Stimulated activated CD8-positive, alpha-beta memory T cell treated with anti-CD3 and anti-CD28 coated beads, Interleukin-15, amount 100 ng/mL, for 48 hours (primary cell): ENCODE results near the gene RETNLB.

ENCODE experiments used
- DNase-seq, 2 donors: peaks; one replicate each; pipeline ENCODE4 v3.0.0-alpha.2; 2020; ENCODE audit warnings: low read depth in 2 of 2

RETNLB gene, protein sequence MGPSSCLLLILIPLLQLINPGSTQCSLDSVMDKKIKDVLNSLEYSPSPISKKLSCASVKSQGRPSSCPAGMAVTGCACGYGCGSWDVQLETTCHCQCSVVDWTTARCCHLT

DNA sequence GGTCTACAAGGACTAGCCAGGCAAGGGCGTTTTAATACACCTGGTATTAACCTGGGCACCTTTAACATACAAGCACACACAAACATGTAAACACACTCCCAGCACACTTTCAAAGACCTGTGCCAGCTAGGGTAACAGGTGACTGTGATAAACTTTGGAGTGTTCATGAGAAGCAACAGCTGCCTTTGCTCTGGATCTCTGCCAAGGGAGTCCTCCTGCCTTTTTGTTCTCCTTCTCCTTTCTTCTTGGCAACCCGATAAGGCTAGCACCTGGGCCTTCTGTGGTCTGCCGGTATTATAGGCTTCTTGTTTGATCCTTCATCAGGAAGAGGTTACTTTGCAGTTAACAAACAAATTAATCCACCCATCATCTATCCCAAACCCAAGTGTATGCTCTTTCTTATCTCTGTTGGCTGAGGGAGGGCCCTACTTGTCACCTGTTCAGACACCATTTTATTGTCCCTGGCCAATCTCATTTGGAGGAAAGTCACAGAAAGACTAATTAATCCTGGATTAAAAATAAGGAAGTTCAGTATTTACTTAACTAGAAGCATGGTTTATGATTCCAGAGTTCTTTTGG is at the start of gene RETNLB:
Gene RETNLB, minus strand, starts transcription at position 7 of the 579 bp plus-strand sequence. CDS start 225 bp downstream, outside the sequence.
- no peak for DNase-seq

DNA sequence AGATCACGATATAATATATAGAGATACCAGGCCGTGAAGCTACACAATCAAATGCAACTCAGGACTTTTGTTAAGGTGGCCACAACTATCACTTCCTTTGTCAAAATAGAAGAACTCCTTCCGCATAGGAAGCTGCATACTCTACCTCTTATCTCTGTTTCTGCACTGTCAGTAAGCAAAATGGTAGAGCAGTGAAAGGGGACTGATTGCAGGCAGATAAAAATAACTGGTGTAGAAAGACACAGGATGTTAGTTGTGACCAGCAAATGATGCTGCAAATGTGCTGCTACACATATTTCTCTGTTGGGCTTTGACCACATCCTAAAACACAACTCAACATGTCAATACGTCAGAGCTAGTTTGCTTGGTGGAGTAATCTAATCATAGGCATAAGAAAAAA is 49.1 kb upstream of the RETNLB start:
- no peak for DNase-seq

DNA sequence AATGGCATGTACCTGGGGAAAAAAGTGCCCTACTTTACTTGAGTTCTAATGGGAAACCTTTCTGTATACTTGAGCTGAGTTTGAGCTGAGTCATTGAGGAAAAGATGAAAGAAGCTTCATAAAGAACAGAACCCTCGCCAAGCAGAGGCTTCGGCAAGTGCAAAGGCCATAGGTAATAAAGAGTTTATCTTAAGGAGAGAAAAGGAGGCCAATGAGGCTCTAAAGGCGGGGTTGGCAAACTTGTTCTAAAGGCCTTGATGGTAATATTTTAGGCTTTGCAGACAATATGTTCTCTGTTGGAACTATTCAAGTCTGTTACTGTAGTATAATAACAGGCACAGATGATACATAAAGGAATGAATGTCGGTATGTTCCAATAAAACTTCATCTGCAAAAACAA is 47.8 kb upstream of the RETNLB start:
- DNase-seq = no peak

DNA sequence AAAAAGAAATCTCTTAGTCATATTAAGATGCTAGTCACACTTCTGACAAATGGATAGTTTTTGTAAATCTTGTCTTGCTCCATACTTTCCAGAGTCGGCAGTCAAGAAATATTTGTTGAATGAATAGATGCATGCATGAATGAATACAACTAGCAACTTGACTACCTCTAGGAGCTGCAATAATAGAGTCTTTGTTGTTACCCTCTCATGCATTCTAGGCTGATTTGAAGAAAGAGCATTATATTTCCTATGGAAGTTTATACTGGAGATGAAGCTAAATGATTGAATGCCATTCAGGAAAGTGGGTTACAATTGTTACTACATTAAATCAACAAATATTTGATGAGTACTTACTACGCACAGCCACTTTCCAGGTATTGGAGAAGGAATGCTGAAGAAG is 47.2 kb upstream of the RETNLB start:
- DNase-seq = no peak

DNA sequence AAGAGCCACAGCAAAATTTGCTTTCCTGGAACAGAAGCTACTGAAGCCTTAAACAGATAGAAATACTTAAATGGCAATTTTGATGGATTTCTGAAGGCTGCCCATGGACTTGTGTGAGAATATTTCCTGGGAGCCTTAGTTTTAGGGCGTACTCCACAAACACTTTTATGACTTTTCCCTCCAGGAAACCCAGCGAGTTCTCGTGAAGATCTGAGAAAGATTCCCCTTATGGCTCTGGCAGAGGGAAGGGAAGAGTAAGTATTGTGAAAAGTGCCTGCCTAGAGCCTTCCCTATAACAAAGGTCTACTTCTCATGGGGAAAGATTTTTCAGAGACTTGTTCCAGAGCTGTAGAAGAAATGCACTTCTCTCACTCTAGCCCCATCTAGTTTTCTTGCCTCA is 34.3 kb upstream of the RETNLB start:
- no peak for DNase-seq

DNA sequence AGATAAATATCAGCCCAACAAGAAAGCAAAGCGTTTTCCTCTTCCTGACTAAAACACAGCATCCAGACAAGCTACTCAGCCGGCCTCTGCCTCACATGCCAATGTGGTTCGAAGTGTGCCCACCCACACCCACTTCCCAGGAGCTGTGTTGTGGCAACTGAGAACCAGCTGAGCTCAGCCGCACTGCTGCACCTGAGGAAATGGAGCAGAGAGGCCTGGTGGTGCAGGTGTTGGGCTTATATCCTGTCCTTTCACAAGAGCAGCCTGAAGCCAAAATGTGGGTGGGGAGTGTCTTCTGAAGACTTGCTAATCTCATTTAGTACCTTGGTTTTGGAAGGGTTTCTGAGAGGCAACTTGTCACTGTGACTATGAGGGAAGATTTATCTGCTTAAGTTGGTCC is 23.0 kb upstream of the RETNLB start:
- DNase-seq = no peak

DNA sequence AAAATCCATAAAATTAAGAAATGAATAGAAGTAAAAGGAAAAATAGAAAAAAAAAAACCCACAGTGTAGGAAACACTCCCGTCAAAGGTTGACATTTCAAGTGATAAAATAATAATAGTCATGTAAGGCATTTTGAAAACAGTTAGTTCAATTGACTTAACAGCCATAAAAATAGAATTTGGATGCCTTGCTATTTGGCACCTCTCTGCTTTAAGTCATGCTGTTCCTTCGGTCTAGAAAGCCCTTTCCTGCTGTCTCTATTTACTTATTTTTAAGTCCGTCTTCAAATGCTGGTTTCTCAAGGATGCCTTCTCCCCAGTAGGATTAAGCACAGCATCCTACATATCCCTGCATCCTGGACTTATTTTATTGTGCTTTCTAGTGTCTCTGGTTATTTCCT is 22.3 kb upstream of the RETNLB start:
- DNase-seq = no peak

DNA sequence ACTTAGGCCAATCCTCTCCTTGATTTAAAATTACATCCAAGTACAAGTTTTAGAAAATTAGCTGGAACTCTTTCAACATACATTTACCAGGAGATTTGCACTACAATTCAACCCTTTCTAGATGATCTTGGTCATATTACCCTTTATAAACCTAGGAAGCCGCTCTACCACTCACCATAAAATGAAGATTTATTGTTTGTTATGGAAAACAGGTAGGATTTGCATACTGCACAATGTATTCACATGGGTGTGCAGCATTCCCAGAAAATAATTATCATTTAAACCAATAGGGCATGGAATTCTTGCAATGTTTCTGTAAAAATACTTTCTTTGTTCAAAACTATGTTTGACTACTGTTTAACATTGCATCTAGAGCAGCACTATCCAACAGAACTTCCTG is 18.4 kb upstream of the RETNLB start:
- no peak for DNase-seq

DNA sequence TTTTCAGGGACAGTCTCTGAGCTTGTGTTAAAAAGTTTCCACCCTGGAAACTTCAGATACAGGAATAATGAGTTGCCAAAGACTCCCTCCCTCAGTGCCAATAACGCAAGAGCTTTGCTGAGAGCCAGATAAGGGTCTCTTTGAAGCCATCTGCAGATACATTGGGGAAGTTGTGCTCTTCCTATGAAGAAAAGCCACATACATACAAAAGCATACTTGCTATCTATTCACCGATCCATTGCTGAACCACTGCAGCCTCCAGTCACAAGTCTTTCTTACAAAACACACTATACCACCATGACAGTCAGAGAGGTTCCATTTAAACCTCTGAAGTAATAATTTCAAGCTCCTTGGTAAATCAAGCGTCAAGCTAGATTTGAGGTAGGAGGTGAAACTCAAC is 10.0 kb upstream of the RETNLB start:
- no peak for DNase-seq

DNA sequence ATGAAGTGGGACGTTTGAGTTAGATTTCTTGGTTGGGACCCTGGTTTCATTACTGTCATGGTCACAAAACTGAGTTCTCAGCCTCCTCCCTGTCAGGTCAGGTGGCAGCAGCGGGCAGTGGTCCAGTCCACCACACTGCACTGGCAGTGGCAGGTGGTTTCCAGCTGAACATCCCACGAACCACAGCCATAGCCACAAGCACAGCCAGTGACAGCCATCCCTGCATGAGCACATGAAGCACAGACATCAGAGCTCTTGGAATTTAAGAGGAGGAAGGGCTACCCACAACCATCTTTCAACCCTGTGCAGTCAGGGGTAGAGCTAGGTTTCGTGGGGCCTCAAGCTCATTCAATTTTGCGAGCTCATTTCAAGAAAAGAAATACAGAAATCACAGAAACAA is 1.5 kb downstream of the RETNLB start:
- no peak for DNase-seq

DNA sequence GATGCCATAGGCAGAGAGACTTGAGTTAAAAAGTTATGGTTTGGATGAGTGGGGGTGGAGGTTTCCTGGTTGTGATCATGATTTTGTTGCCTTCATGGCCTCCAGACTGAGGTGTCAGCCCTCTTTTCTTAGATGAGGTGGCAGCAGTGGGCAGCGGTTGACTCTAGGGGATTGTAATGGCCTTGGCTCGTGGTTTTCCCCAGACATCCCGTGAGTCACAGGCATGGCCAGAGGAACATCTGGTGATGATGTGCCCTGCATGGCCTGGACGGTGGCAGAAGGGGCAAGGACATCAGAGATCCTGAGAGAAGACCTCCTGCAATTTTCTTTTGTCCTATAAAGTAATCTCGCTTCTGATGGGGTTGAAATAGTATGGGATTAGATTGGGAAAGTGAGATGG is 12.4 kb downstream of the RETNLB start:
- no peak for DNase-seq

DNA sequence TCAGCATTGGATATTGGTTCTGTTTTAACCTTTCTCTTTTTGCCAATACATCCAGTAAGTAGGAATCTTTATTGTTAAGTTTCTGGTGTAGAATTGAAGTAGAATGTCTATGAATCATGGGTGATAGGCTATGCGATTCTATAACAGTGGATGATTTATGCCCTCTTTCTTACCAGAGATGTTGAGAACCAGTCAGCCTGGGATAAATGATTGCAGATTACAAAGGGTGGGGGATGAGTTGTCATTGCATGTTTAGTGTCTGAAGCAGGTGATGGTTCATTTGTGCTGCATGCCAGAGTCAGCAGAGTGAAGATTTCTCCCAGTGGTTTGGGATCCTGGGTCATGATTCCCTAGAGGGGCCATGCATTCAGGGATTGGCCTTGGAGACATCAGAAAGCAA is 14.3 kb downstream of the RETNLB start:
- DNase-seq = no peak

DNA sequence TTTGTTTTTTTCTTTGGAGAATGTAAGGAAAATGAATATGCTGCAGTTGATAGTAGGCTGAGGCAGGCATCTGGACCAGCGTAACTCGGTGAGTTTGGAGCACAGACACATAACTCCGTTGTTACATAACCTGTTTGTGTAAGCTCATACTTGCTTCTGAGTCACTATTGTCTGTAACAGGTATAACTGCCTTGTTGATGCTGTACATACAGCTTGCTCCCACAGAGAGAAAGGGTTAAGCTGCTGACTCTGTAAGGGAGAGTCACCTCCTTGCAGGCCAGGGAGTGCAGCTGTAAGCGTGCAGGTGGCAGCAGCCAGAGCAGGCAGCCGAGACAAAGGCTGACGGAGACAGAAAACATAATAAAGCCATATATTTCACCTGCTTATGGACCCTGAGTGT is 20.4 kb downstream of the RETNLB start:
- DNase-seq = no peak

DNA sequence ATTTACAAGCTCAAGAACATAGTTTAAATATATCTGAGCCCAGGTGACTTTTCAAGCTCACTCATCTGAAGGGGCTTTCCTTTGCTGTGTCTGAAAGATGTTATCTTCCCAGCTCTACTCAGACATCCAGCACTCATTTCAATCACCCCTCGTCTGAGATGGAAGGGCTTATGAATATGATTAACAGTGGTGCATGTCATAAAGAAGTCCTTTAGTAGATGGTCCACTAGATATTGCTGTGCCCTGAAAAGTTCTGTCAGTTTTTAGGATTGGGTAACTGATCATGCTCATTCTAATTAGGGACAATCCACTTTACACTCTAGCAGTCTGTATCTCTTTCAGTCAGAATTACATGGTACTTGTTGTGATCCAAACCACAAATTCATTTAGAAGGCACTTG is 28.3 kb downstream of the RETNLB start:
- DNase-seq = no peak

DNA sequence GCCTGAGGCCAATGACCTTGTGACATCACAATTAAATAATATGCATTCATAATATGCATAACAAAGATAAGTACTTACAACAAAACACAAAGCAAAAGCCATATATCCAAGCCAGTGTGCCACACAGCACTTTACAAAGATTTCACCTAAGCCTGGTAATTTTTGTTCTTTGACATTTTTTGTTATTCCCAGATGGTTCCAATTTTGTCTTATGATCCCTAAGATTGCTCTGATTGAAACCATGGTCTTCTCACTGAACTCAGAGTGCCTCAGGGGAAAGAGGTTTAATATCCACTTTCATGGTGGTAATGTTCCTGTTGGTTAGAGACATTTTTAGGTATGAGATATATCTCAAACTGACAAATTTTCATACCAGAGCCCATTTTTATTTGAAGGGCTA is 29.1 kb downstream of the RETNLB start:
- no peak for DNase-seq

DNA sequence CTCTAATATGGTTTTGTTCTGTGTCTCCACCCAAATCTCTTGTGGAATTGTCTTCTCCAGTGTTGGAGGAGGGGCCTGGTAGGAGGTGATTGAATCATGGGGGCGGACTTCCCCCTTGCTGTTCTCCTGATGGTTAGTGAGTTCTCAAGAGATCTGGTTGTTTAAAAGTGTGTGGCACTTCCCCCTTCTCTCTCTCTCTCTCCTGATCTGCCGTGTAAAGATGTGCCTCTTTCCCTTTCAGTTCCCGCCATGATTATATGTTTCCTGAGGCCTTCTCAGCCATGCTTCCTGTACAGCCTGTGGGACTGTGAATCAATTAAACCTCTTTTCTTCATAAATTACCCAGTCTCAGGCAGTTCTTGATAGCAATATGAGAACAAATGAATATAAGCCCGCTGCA is 33.1 kb downstream of the RETNLB start:
- DNase-seq = no peak

DNA sequence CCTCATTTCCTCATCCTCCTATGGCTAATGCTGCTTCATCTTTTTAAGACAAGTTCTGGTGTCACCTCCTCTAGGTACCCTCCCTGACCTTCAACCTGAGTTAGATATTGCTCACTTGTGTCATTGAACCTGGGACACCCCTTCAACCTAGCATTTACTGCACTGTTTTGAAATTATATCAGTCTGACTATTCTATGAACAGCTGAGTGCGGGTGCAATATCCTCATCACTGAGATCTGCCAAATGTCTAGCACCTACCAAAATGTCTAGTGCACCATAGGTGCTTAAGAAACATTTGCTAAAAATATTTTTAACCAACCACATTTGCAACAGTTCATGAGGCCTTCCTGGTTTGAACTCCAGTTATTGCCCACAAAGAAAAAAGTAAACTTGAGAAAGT is 34.5 kb downstream of the RETNLB start:
- no peak for DNase-seq

DNA sequence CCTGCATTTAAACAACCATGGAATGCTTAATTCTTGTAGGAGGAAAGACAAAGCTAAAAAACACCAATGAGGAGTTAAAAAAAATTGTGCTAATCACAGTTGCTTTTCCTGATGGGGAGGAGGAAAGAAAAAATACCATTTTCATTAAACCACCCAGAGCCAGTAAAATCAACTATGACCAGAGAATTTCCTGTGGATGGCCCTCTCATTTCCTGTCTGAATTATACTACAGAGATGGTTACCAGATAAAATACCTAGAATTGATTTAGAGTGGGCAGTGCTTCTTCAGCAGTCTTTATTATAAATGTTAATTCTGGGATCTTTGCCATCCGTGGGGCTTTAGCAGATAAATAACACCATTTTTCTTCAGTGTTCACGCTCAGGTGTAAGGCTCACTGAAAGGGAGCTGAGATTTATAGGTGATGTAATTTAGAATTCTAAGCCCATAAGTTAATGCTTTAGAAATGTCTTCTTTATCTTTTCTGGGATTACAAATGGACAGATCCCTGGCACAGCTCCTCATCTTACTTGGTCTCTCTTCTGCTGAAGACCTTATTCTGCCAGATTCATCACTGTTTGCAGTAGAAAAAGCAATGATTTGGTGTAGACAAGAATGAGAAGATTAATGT is 37.9 kb downstream of the RETNLB start:
- no peak for DNase-seq

DNA sequence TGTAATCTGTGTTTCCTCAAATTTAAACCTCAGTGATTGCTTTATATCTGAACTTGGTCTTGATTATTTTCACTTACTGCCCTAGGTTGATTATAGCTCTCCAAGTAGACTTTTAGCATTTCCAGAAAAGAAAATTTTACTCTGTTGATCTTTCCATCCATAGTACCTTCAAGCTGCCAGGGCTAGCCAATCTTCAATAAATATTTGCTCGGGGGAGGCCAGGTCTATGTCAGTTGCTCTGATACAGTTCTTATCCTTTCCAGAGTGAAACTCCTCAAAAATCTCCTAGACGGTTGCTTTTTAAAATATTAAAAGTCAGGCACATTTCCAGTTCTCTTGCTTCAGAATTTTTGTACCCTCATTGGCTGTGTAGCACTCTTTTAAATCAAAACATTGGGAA is 38.8 kb downstream of the RETNLB start:
- no peak for DNase-seq

DNA sequence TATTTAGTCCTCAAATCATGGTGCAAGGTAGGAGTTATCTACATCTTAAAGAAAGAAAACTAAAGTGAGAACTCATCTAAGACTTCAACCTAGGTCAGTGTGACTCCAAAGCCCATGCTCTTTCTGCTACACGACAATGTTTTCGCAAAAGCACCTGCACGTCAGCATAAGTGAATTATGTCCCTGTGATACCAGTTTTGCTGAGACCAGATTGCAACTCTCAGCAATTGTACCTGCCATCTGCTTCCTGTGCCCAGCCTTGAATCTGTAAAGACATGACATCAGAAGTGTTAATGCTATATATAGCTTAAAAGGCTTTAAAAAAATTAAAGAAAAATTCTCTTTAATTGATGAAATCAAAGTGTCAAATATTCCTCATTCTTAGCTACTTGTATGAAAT is 43.4 kb downstream of the RETNLB start:
- DNase-seq = no peak

DNA sequence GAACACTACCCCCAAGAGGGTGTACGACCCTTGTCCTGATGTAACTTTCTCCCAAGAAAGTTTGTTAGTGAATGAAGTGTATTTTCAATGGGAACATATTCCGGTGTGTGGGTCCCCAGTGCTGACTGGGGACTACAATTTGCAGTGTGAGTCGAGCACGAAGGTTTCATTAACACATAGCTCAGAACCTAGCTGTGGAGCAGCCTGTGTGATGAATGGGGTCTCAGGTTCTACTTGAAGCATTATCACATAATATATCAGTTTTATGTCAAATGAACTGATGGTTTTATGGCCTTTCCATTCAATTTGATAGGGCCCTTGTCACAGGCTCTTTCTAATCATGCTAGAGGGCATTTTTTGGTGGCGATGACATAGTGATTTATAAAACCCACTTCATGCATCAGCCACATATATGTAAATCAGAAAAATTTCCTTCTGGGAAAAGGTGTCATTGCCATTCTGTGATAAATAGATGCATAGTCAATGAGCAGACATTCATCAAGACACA is 44.1 kb downstream of the RETNLB start:
- DNase-seq = no peak
